Cardiac fibroblast (primary cell): ENCODE data around the gene CNGA1.
"Not testable (repeated sequence)": the region's sequence is repeated elsewhere in the genome, so short reads cannot be mapped to it uniquely, and the experiment has no call there.

ENCODE experiments used
- DNase-seq, 2 donors: peaks; one replicate each; pipeline versions ENCODE4 v3.0.0 to v3.0.0-alpha.2; 2010; ENCODE audit warnings: low read depth in 2 of 2
- H3K4me3 ChIP-seq, 2 donors: replicated peaks in 1 of 2; 1 replicate in 1 of 2; 2 replicates in 1 of 2; pipeline ENCODE4 v1.5.1; 2011; ENCODE audit warnings: low read depth in 2 of 2, low read length in 2 of 2, mild to moderate bottlenecking in 2 of 2, moderate library complexity in 1 of 2
- CTCF ChIP-seq: IDR thresholded peaks from one replicate; pipeline ENCODE4 v1.5.1; 2011; ENCODE audit warnings: low read depth, mild to moderate bottlenecking, low read length, inconsistent platforms

The CNGA1 gene

DNA sequence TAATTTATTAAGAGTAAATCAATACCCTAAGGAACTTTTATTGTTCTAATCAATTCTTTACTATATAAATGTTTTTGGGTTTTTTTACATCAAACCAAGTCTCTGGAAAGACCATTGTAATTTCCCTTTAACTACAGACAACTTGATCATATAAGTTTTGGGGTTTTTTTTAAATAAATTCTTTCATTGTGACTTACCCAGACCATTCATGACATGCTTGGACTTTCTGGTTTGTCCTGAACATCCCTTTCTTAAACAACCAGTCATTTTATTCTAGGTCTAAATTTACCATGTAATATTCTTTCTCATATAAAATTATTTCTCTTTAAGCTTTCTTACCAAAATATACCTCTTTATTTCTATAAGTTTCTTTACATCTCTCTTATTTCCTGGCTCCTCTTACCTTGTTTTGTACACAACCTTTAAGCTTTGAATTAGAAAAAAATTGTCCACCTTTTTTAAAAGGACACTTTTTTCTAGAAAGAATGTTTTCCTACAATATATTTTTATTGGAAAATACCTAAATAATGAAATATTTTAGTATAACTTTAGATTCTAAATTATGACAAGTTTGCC is 8.4 kb downstream of the CNGA1 start:
- peak in 1 of 2 donors; percentile 18 for DNase-seq
- TF ChIP-seq CTCF, result no peak
- H3K4me3 ChIP-seq, result no peak overlapping the region

DNA sequence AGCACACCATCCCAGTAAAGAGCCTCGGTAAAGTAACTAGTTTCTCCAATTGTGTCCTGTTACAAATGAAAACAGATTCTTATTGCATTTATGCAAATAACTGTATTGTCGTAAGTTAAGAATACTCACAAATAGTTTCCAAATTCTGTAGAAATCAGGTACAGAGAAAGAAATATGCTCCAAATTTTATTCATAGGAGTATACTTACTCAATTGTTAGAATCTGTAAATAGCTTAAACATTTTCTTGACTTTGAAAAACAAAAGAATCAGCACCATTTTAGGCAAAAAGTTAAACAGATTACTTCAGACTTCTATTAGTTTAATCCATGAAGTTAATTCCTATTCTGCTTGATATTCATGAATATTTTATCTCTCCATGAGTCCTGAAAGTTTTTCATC is 10.7 kb downstream of the CNGA1 start:
- TF ChIP-seq CTCF, result no peak
- DNase-seq, result no peak
- no peak overlapping the region for H3K4me3 ChIP-seq

DNA sequence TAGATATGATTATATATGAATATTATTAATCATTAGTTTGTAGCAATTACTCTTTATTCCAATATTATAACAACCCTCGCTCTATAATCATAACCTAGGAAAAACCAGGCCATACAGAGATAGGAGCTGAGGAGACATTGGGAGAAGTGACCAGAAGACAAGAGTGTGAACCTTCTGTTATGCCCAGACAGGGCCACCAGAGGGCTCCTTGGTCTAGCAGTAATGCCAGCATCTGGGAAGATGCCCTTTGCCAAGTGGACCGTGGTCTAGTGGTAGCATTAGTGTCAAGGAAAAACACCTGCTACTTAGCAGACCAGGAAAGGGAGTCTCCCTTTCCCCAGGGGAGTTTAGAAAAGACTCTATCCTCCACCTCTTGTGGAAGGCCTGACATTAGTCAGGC is 12.9 kb downstream of the CNGA1 start:
- H3K4me3 ChIP-seq, result not testable (repeated sequence)
- DNase-seq, result peak; percentile 46 to 61
- TF ChIP-seq CTCF, result peak; percentile 58

GRCh38 chr4:48002267-48002666 is 14.2 kb downstream of the CNGA1 start:
- no peak overlapping the region for H3K4me3 ChIP-seq
- no peak for DNase-seq
- TF ChIP-seq CTCF, result no peak

DNA sequence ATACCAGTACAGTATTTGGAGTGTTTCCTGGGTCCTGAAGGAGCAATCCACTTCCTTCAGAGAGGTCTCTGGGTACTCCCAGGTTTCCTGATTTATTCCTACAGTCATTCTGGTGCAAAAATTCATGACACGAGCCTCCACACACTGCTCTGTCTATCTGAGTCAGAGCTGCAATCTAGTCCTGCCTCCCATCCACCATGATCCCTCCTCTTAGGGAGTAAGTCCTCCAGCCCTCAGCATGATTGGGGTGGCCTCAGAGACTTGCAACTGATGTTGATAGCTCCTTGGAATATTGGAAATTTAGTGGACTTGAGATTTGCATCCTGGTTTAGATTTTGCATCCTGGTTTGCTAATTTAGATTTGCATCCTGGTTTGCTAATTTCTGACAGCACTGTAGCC is 20.5 kb downstream of the CNGA1 start:
- no peak for DNase-seq
- TF ChIP-seq CTCF, result no peak
- no peak overlapping the region for H3K4me3 ChIP-seq

- not testable (repeated sequence) for DNase-seq
Measured at GRCh38 chr4:47992475-47992874, 24.0 kb downstream of the CNGA1 start.

GRCh38 chr4:47990145-47990544 is 26.3 kb downstream of the CNGA1 start:
- TF ChIP-seq CTCF, result no peak
- no peak overlapping the region for H3K4me3 ChIP-seq
- DNase-seq, result no peak

More at GRCh38 chr4:47992475-47992874, 24.0 kb downstream of the CNGA1 start:
- H3K4me3 ChIP-seq, result not testable (repeated sequence)
